DOHH2 (cell line): ENCODE data around the gene BORCS8.
"Not testable (repeated sequence)": the region's sequence is repeated elsewhere in the genome, so short reads cannot be mapped to it uniquely, and the experiment has no call there.

ENCODE experiments used
- H3F3A ChIP-seq: fragments of 200-600 bp; sonication (generic), shearing (Covaris generic); 2 replicates; pipeline ENCODE4 v1.6.0; 2016; ENCODE audit warnings: antibody characterized with exemption, mild to moderate bottlenecking; ENCODE audit not compliant: control insufficient read depth, insufficient read depth
- H3K27ac ChIP-seq: fragments of 200-600 bp; sonication (generic); 2 replicates; pipeline ENCODE4 v1.5.1; 2014; ENCODE audit warnings: low read depth, mild to moderate bottlenecking, low read length, moderate library complexity
- H3K27me3 ChIP-seq: fragments of 200-600 bp; sonication (generic); 2 replicates; pipeline ENCODE4 v1.6.1; 2014; ENCODE audit warnings: mild to moderate bottlenecking, low read length, mixed read lengths; ENCODE audit not compliant: control insufficient read depth
- H3K36me3 ChIP-seq: fragments of 200-600 bp; sonication (generic); 2 replicates; pipeline ENCODE4 v1.6.1; 2014; ENCODE audit warnings: mild to moderate bottlenecking, low read length, moderate library complexity, mixed read lengths; ENCODE audit not compliant: control insufficient read depth
- H3K4me1 ChIP-seq: fragments of 200-600 bp; sonication (generic); 2 replicates; pipeline ENCODE4 v1.6.1; 2014; ENCODE audit warnings: mild to moderate bottlenecking, low read length, mixed read lengths; ENCODE audit not compliant: control insufficient read depth
- H3K4me2 ChIP-seq: fragments of 200-600 bp; sonication (generic); 2 replicates; pipeline ENCODE4 v1.6.0; 2014; ENCODE audit warnings: mild to moderate bottlenecking, low read length, moderate library complexity
- H3K4me3 ChIP-seq: fragments of 200-600 bp; sonication (generic); 2 replicates; pipeline ENCODE4 v1.5.1; 2014; ENCODE audit warnings: mild to moderate bottlenecking, low read length, mixed read lengths
- H3K79me2 ChIP-seq: fragments of 200-600 bp; sonication (generic); 2 replicates; pipeline ENCODE4 v1.6.1; 2014; ENCODE audit warnings: mild to moderate bottlenecking, low read length, mixed read lengths; ENCODE audit not compliant: control insufficient read depth
- H3K9me2 ChIP-seq: fragments of 200-600 bp; sonication (generic); replicated peaks from 2 replicates; pipeline ENCODE4 v1.6.1; 2014; ENCODE audit warnings: mild to moderate bottlenecking, low read length, mixed read lengths; ENCODE audit not compliant: control insufficient read depth
- H3K9me3 ChIP-seq: fragments of 200-600 bp; sonication (generic); 2 replicates; pipeline ENCODE4 v1.6.1; 2014; ENCODE audit warnings: antibody characterized with exemption, low read length, mixed read lengths; ENCODE audit not compliant: control insufficient read depth, insufficient read depth
- H4K20me1 ChIP-seq: fragments of 200-600 bp; sonication (generic); 2 replicates; pipeline ENCODE4 v1.6.0; 2014; ENCODE audit warnings: low read depth, mild to moderate bottlenecking, antibody characterized with exemption, low read length, moderate library complexity; ENCODE audit not compliant: control insufficient read depth, insufficient read depth
- CTCF ChIP-seq: fragments of 200-600 bp; sonication (generic); IDR thresholded peaks from one replicate; pipeline ENCODE4 v1.5.1; 2014; ENCODE audit warnings: antibody characterized with exemption, mild to moderate bottlenecking, low read depth, low read length; ENCODE audit not compliant: poor library complexity, severe bottlenecking
- EZH2phosphoT487 ChIP-seq: fragments of 200-600 bp; sonication (generic); IDR thresholded peaks from 2 replicates; pipeline ENCODE4 v1.6.1; 2017; ENCODE audit warnings: borderline replicate concordance, mild to moderate bottlenecking, antibody characterized with exemption, low read length, moderate library complexity, mixed read lengths

BORCS8 gene

GRCh38 chr19:19152668-19153384, 39.1 kb downstream of the BORCS8 start:
- Histone ChIP-seq H4K20me1 (peaks cover 6% of the 10 kb centered on the region; the same call in 1 of the 2 replicates), H3K9me3 (no peaks in the 10 kb centered on the region), H3K79me2 (peaks cover 64% of the 10 kb centered on the region), H3K27me3 (no peaks in the 10 kb centered on the region), H3K4me2 (peak overlapping the region; percentile 29), H3F3A (peaks cover 55% of the 10 kb centered on the region), H3K4me1 (peaks cover 84% of the 10 kb centered on the region), H3K36me3 (peaks cover 82% of the 10 kb centered on the region), H3K9me2 (no peaks in the 10 kb centered on the region), H3K4me3 (no peak overlapping the region), H3K27ac (peak overlapping the region; percentile 97)
- TF ChIP-seq EZH2phosphoT487 (no peak), CTCF (no peak)

GRCh38 chr19:19151418-19151817, 40.5 kb downstream of the BORCS8 start:
- H3K27me3 ChIP-seq, result no peaks in the 10 kb centered on the region
- no peak overlapping the region for H3K4me2 ChIP-seq
- H3K4me1 ChIP-seq, result peaks cover 83% of the 10 kb centered on the region
- TF ChIP-seq EZH2phosphoT487 (no peak), CTCF (no peak)
- H3K9me3 ChIP-seq, result no peaks in the 10 kb centered on the region
- H3K27ac ChIP-seq, result peak overlapping the region; percentile 0; the same call in 1 of the 2 replicates
- peaks cover 80% of the 10 kb centered on the region for H3K36me3 ChIP-seq
- H3K9me2 ChIP-seq, result no peaks in the 10 kb centered on the region
- H3K4me3 ChIP-seq, result no peak overlapping the region
- H3K79me2 ChIP-seq, result peaks cover 50% of the 10 kb centered on the region
- peaks cover 47% of the 10 kb centered on the region for H3F3A ChIP-seq
- H4K20me1 ChIP-seq, result peaks cover 6% of the 10 kb centered on the region; the same call in 1 of the 2 replicates

- H4K20me1 ChIP-seq, result peaks cover 6% of the 10 kb centered on the region; the same call in 1 of the 2 replicates
- H3K4me2 ChIP-seq, result no peak overlapping the region
- H3K4me3 ChIP-seq, result no peak overlapping the region
- H3K36me3 ChIP-seq, result peaks cover 82% of the 10 kb centered on the region
- no peaks in the 10 kb centered on the region for H3K9me2 ChIP-seq
- 0 out of 2 replicates have a peak overlapping the region, but pooled peaks have one; percentile 6 for H3K27ac ChIP-seq
- H3K79me2 ChIP-seq, result peaks cover 36% of the 10 kb centered on the region
- peaks cover 84% of the 10 kb centered on the region for H3K4me1 ChIP-seq
- H3F3A ChIP-seq, result peaks cover 49% of the 10 kb centered on the region
- no peaks in the 10 kb centered on the region for H3K27me3 ChIP-seq
- TF ChIP-seq EZH2phosphoT487 (no peak), CTCF (no peak)
- H3K9me3 ChIP-seq, result no peaks in the 10 kb centered on the region
These were observed 42.5 kb downstream of the BORCS8 start for GRCh38 chr19:19149435-19149834.

- H4K20me1 ChIP-seq, H3K9me3 ChIP-seq, H3K27ac ChIP-seq, H3K9me2 ChIP-seq, H3K27me3 ChIP-seq, H3K4me2 ChIP-seq, H3K4me3 ChIP-seq: not testable (repeated sequence)
- H3K79me2 ChIP-seq, result peaks cover 27% of the 10 kb centered on the region
- H3K4me1 ChIP-seq, result peaks cover 84% of the 10 kb centered on the region
- peaks cover 53% of the 10 kb centered on the region for H3F3A ChIP-seq
- peaks cover 77% of the 10 kb centered on the region for H3K36me3 ChIP-seq
These were observed 43.4 kb downstream of the BORCS8 start for GRCh38 chr19:19148504-19148903.
